Suprapubic skin (tissue), 4 donors: ENCODE measurements around the gene STAU1. TPM values are rescaled to one million over a fixed set of nuclear protein-coding genes. Genes with fewer than 3 reads are reported as not detected.

Experiments
- DNase-seq, 2 donors: peaks; one replicate each; pipeline ENCODE4 v3.0.0-alpha.2; 2019; ENCODE audit warnings: low spot score in 2 of 2
- H3K27ac ChIP-seq: fragments of 200-600 bp; sonication (generic); one replicate; pipeline ENCODE4 v1.5.1; 2019
- H3K27me3 ChIP-seq: fragments of 200-600 bp; sonication (generic); one replicate; pipeline ENCODE4 v1.5.1; 2019
- H3K36me3 ChIP-seq: fragments of 200-600 bp; sonication (generic); one replicate; pipeline ENCODE4 v1.5.1; 2019
- H3K4me1 ChIP-seq: fragments of 200-600 bp; sonication (generic); one replicate; pipeline ENCODE4 v1.5.1; 2019
- H3K4me3 ChIP-seq: fragments of 200-600 bp; sonication (generic); one replicate; pipeline ENCODE4 v1.5.1; 2019; ENCODE audit warnings: mild to moderate bottlenecking
- H3K9me3 ChIP-seq: fragments of 200-600 bp; sonication (generic); one replicate; pipeline ENCODE4 v1.5.1; 2019
- CTCF ChIP-seq, 2 donors: fragments of 200-600 bp in 1 of 2; fragments of 450-650 bp in 1 of 2; sonication (generic) in 1 of 2; IDR thresholded peaks; one replicate each; pipeline ENCODE4 v1.5.1; 2016 to 2019; ENCODE audit warnings: antibody characterized with exemption in 2 of 2, mild to moderate bottlenecking in 1 of 2, moderate library complexity in 1 of 2
- EP300 ChIP-seq: sonication (generic); formaldehyde crosslinking; IDR thresholded peaks from one replicate; pipeline ENCODE4 v1.6.1; 2017; ENCODE audit warnings: antibody characterized with exemption
- POLR2A ChIP-seq, 2 donors: fragments of 450-650 bp; IDR thresholded peaks; one replicate each; pipeline ENCODE4 v1.6.1; 2017; ENCODE audit warnings: antibody characterized with exemption in 2 of 2, mild to moderate bottlenecking in 2 of 2, moderate library complexity in 2 of 2
- POLR2AphosphoS5 ChIP-seq, 3 donors: sonication (generic); formaldehyde crosslinking; IDR thresholded peaks; one replicate each; pipeline ENCODE4 v1.6.1; 2017; ENCODE audit warnings: antibody characterized with exemption in 3 of 3
- WGBS: methylation state at CpG from one replicate; pipeline ENCODE4 v1.1.5; 2018; 5-methylcytosine and 5-hydroxymethylcytosine counted together
- total RNA-seq, 4 donors: library from RNA; depleted of rRNA; stranded (reverse); fragments of >200 nt; gene quantifications; one replicate each; pipeline ENCODE4 v1.1.0, GENCODE V29; 2016

Gene STAU1
- total RNA-seq, 4 donors from 2014 or later = 53.0 to 79.1 (median 69.9) TPM

GRCh38 chr20:49233226-49233625 is 45.1 kb upstream of the STAU1 start:
- Histone ChIP-seq H3K27ac (no peak overlapping the region), H3K9me3 (no peaks in the 10 kb centered on the region), H3K4me1 (no peaks in the 10 kb centered on the region), H3K36me3 (peaks cover 94% of the 10 kb centered on the region), H3K4me3 (no peak overlapping the region), H3K27me3 (no peaks in the 10 kb centered on the region)
- WGBS = 79% methylated on average over 9 of the region's 10 CpGs
- no peak for DNase-seq
- TF ChIP-seq POLR2AphosphoS5 (IDR thresholded peaks at IDR 0.05) (no peak), POLR2A (IDR thresholded peaks at IDR 0.05) (no peak)

GRCh38 chr20:49231471-49231870 is 43.3 kb upstream of the STAU1 start:
- no peaks in the 10 kb centered on the region for H3K9me3 ChIP-seq
- H3K4me1 ChIP-seq = no peaks in the 10 kb centered on the region
- H3K36me3 ChIP-seq = peaks cover 92% of the 10 kb centered on the region
- H3K4me3 ChIP-seq = no peak overlapping the region
- 97% methylated on average over 7 of the region's 7 CpGs for whole genome bisulfite sequencing
- DNase-seq = no peak
- H3K27me3 ChIP-seq = no peaks in the 10 kb centered on the region
- no peak overlapping the region for H3K27ac ChIP-seq
- no peak for TF ChIP-seq EP300
- no peak for TF ChIP-seq CTCF (IDR thresholded peaks at IDR 0.05)
- no peak for TF ChIP-seq POLR2AphosphoS5 (IDR thresholded peaks at IDR 0.05)
- TF ChIP-seq POLR2A (IDR thresholded peaks at IDR 0.05) = no peak

GRCh38 chr20:49230561-49231133 is 42.5 kb upstream of the STAU1 start:
- Histone ChIP-seq H3K27ac (no peak overlapping the region), H3K36me3 (peaks cover 93% of the 10 kb centered on the region), H3K27me3 (no peaks in the 10 kb centered on the region), H3K9me3 (no peaks in the 10 kb centered on the region), H3K4me3 (no peak overlapping the region), H3K4me1 (no peaks in the 10 kb centered on the region)
- TF ChIP-seq POLR2A (IDR thresholded peaks at IDR 0.05) = no peak
- TF ChIP-seq CTCF (IDR thresholded peaks at IDR 0.05) = no peak
- no peak for TF ChIP-seq POLR2AphosphoS5 (IDR thresholded peaks at IDR 0.05)
- no peak for TF ChIP-seq EP300
- no peak for DNase-seq
- WGBS = 65% methylated on average over 8 of the region's 8 CpGs

GRCh38 chr20:49230021-49230420 is 41.9 kb upstream of the STAU1 start:
- Histone ChIP-seq H3K27me3 (no peaks in the 10 kb centered on the region), H3K27ac (no peak overlapping the region), H3K9me3 (no peaks in the 10 kb centered on the region), H3K4me1 (no peaks in the 10 kb centered on the region), H3K36me3 (peaks cover 94% of the 10 kb centered on the region), H3K4me3 (no peak overlapping the region)
- no peak for DNase-seq
- no peak for TF ChIP-seq EP300
- no peak for TF ChIP-seq POLR2AphosphoS5 (IDR thresholded peaks at IDR 0.05)
- no peak for TF ChIP-seq CTCF (IDR thresholded peaks at IDR 0.05)
- TF ChIP-seq POLR2A (IDR thresholded peaks at IDR 0.05) = no peak
- WGBS = 88% methylated on average over 10 of the region's 10 CpGs

GRCh38 chr20:49229381-49229780 is 41.2 kb upstream of the STAU1 start:
- Histone ChIP-seq H3K4me3 (no peak overlapping the region), H3K27ac (no peak overlapping the region), H3K36me3 (peaks cover 94% of the 10 kb centered on the region), H3K4me1 (no peaks in the 10 kb centered on the region), H3K9me3 (no peaks in the 10 kb centered on the region), H3K27me3 (no peaks in the 10 kb centered on the region)
- no peak for DNase-seq
- 86% methylated on average over 2 of the region's 2 CpGs for WGBS
- TF ChIP-seq POLR2A (IDR thresholded peaks at IDR 0.05) = no peak
- TF ChIP-seq EP300 = no peak
- no peak for TF ChIP-seq POLR2AphosphoS5 (IDR thresholded peaks at IDR 0.05)
- no peak for TF ChIP-seq CTCF (IDR thresholded peaks at IDR 0.05)

- TF ChIP-seq EP300 (no peak), CTCF (IDR thresholded peaks at IDR 0.05) (no peak), POLR2AphosphoS5 (IDR thresholded peaks at IDR 0.05) (no peak), POLR2A (IDR thresholded peaks at IDR 0.05) (no peak)
- no peak for DNase-seq
- H3K36me3 ChIP-seq = peaks cover 94% of the 10 kb centered on the region
These were observed 40.5 kb upstream of the STAU1 start for GRCh38 chr20:49228676-49229075.

More at GRCh38 chr20:49228676-49229075, 40.5 kb upstream of the STAU1 start:
- H3K27ac ChIP-seq = no peak overlapping the region
- H3K9me3 ChIP-seq = no peaks in the 10 kb centered on the region
- WGBS = 92% methylated on average over 9 of the region's 9 CpGs
- no peaks in the 10 kb centered on the region for H3K27me3 ChIP-seq
- H3K4me3 ChIP-seq = no peak overlapping the region
- H3K4me1 ChIP-seq = no peaks in the 10 kb centered on the region
